B cell (primary cell): ENCODE results near the gene TTC21A. TPM values are rescaled to one million over a fixed set of nuclear protein-coding genes. Genes with fewer than 3 reads are reported as not detected.

ENCODE experiments used
- ATAC-seq: fragments of 200-7000 bp; cut with Tn5 transposase; one replicate; pipeline ENCODE4 v1.10.0; 2021; ENCODE audit warnings: low read depth, mild to moderate bottlenecking, moderate number of reproducible peaks, moderate library complexity
- CTCF ChIA-PET: fragments of 350-600 bp; sonication (Branson Sonifier 250); formaldehyde crosslinking; loops from one replicate; lab custom pipeline; 2021; ENCODE audit warnings: antibody characterized with exemption, inconsistent platforms; lab: Charles Lee
- POLR2A ChIA-PET: fragments of 350-600 bp; sonication (Branson Sonifier 250); formaldehyde crosslinking; loops from one replicate; lab custom pipeline; 2021; ENCODE audit warnings: antibody characterized with exemption; lab: Charles Lee
- DNase-seq: peaks from one replicate; pipeline ENCODE4 v3.0.0; 2013
- H2AFZ ChIP-seq: 2 replicates; pipeline ENCODE4 v1.6.1; 2012; ENCODE audit warnings: mild to moderate bottlenecking, low read depth, low read length; ENCODE audit not compliant: insufficient read depth, poor library complexity, severe bottlenecking
- H3K27ac ChIP-seq, 2 donors: 1 replicate in 1 of 2; 2 replicates in 1 of 2; pipeline ENCODE4 v1.5.1; 2012 to 2013; ENCODE audit warnings: low read length in 2 of 2, mild to moderate bottlenecking in 2 of 2, moderate library complexity in 1 of 2
- H3K27me3 ChIP-seq, 4 experiments: fragments of 200-600 bp in 1 of 4; sonication (generic) in 1 of 4; replicated peaks in 1 of 4; 1 replicate in 2 of 4; 2 replicates in 2 of 4; pipeline versions ENCODE4 v1.6.1 to v1.7.0; 2013 to 2016; ENCODE audit warnings: low read length in 3 of 4, mild to moderate bottlenecking in 2 of 4, mixed read lengths in 1 of 4, moderate library complexity in 1 of 4; ENCODE audit not compliant: insufficient read depth in 4 of 4, control insufficient read depth in 3 of 4; ENCODE audit errors: control extremely low read depth in 1 of 4
- H3K36me3 ChIP-seq, 2 experiments: replicated peaks in 1 of 2; 1 replicate in 1 of 2; 2 replicates in 1 of 2; pipeline versions ENCODE4 v1.6.1 to v1.7.1; 2013; ENCODE audit warnings: low read length in 1 of 2; ENCODE audit not compliant: insufficient read depth in 2 of 2, control insufficient read depth in 1 of 2; ENCODE audit errors: control extremely low read depth in 1 of 2, extremely low read depth in 1 of 2
- H3K4me1 ChIP-seq, 2 donors: fragments of 200-600 bp in 1 of 2; sonication (generic) in 1 of 2; 1 replicate in 1 of 2; 2 replicates in 1 of 2; pipeline versions ENCODE4 v1.5.1 to v1.6.1; 2013 to 2017; ENCODE audit warnings: low read length in 2 of 2; ENCODE audit not compliant: control insufficient read depth in 2 of 2, insufficient read depth in 2 of 2
- H3K4me2 ChIP-seq: replicated peaks from 2 replicates; pipeline ENCODE3; 2012; ENCODE audit warnings: mild to moderate bottlenecking, low read depth, low read length; ENCODE audit not compliant: poor library complexity, severe bottlenecking
- H3K4me3 ChIP-seq, 5 experiments: fragments of 200-600 bp in 1 of 5; sonication (generic) in 1 of 5; 1 replicate in 3 of 5; 2 replicates in 2 of 5; pipeline versions ENCODE4 v1.5.1 to v1.7.0; 2011 to 2016; ENCODE audit warnings: low read length in 4 of 5, mild to moderate bottlenecking in 4 of 5, low read depth in 2 of 5, control low read depth in 1 of 5, moderate library complexity in 1 of 5; ENCODE audit not compliant: insufficient read depth in 1 of 5; ENCODE audit errors: control extremely low read depth in 1 of 5, extremely low read depth in 1 of 5
- H3K79me2 ChIP-seq: fragments of 200-600 bp; sonication (generic); one replicate; pipeline ENCODE4 v1.6.0; 2016; ENCODE audit warnings: low read length; ENCODE audit not compliant: control insufficient read depth, insufficient read depth
- H3K9ac ChIP-seq: fragments of 200-600 bp; sonication (generic); 2 replicates; pipeline ENCODE4 v1.6.1; 2017; ENCODE audit warnings: mild to moderate bottlenecking, low read length, moderate library complexity
- H3K9me3 ChIP-seq, 3 donors: one replicate each; pipeline versions ENCODE4 v1.6.1 to v1.7.1; 2013; ENCODE audit warnings: low read length in 2 of 3; ENCODE audit not compliant: control insufficient read depth in 2 of 3, insufficient read depth in 1 of 3; ENCODE audit errors: control extremely low read depth in 1 of 3
- H4K20me1 ChIP-seq: 2 replicates; pipeline ENCODE4 v1.6.0; 2012; ENCODE audit warnings: mild to moderate bottlenecking, low read length; ENCODE audit not compliant: insufficient read depth, control insufficient read depth, poor library complexity, severe bottlenecking
- H3K27ac Mint-ChIP-seq: one replicate; pipeline ENCODE4 v1.8.0; 2021; ENCODE audit warnings: mixed read lengths
- H3K27me3 Mint-ChIP-seq: one replicate; pipeline ENCODE4 v1.8.0; 2021; ENCODE audit warnings: mixed read lengths
- H3K4me1 Mint-ChIP-seq: one replicate; pipeline ENCODE4 v1.8.0; 2021; ENCODE audit warnings: mixed read lengths
- H3K4me3 Mint-ChIP-seq: one replicate; pipeline ENCODE4 v1.8.0; 2021; ENCODE audit warnings: mixed read lengths
- H3K9me3 Mint-ChIP-seq: one replicate; pipeline ENCODE4 v1.8.0; 2022; ENCODE audit warnings: mixed read lengths; ENCODE audit not compliant: insufficient read depth
- EZH2 ChIP-seq: IDR thresholded peaks from 2 replicates; pipeline ENCODE4 v1.6.1; 2012; ENCODE audit warnings: borderline replicate concordance, low read depth, mild to moderate bottlenecking, moderate library complexity, low read length; ENCODE audit not compliant: insufficient read depth, poor library complexity, severe bottlenecking
- WGBS: methylation state at CpG from one replicate; pipeline ENCODE4 v1.1.5; 2013; ENCODE audit warnings: missing lambda C conversion rate; ENCODE audit not compliant: insufficient coverage; 5-methylcytosine and 5-hydroxymethylcytosine counted together
- intact Hi-C: fragments of 100-400 bp; cut with micrococcal nuclease; formaldehyde crosslinking; loops from one replicate; pipeline ENCODE4 v1.10.0; 2022
- polyA plus RNA-seq: library from polyadenylated mRNA; depleted of rRNA; stranded (reverse); fragments of >200 nt; gene quantifications from 2 replicates; pipeline ENCODE4 v1.2.3, GENCODE V29; 2012
- total RNA-seq, 2 donors: library from RNA; stranded (reverse); fragments of 120-200 nt in 1 of 2; gene quantifications; 1 replicate in 1 of 2; 2 replicates in 1 of 2; pipeline versions ENCODE4 v1.2.3 to v1.2.4, GENCODE V29; 2013 to 2022
- TF ChIP-seq, protein P1 (sequence below): fragments of 200-600 bp; IDR thresholded peaks from one replicate; pipeline ENCODE4 v1.8.0; 2022; ENCODE audit warnings: antibody characterized with exemption, mild to moderate bottlenecking

The TTC21A gene
- total and polyA plus RNA-seq, 2 donors (not counting 1 experiment from before 2014, with no cell fraction given) = 49.2 to 106 TPM

DNA sequence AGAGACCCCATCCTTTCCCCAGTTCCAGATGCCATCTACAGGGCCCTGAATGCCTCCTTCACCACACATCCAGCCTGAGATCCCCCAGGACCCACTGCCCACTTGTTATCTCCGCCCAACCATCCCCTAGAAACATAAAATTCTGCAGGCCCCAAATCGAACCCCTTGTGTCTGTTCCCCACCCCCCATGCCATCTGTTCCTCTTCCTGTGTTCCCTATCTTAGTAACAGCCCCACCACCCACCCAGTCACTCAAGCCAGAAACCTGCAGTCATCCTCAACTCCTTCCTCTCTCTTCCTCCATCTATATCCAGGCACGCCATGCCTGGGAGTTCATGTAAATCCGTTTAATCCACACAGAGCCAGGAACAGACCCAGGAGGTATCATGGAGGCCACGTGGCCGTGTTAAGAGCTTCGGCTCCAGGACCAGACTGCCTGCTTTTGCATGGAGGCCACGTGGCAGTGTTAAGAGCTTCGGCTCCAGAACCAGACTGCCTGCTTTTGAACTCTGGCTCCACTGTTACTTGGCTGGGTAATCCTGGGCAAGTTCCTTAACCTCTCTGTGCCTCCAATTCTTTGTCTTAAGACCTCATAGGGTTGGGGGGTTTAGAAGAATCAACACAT is 41.1 kb downstream of the TTC21A start:
- H3K9ac ChIP-seq = peak overlapping the region; percentile 30
- no peaks in the 10 kb centered on the region for H3K9me3 Mint-ChIP-seq
- no peaks in the 10 kb centered on the region for H3K27me3 Mint-ChIP-seq
- H3K4me1 Mint-ChIP-seq = peaks cover 76% of the 10 kb centered on the region
- H3K27ac ChIP-seq = peak overlapping the region; percentile 87 to 98
- peak overlapping the region; percentile 11 to 61 (median 48) for H3K4me3 ChIP-seq
- peak overlapping the region; percentile 98 for H3K4me2 ChIP-seq
- no peak overlapping the region for H2AFZ ChIP-seq
- peaks cover 2 to 30% of the 10 kb centered on the region in 2 experiments for H3K36me3 ChIP-seq
- WGBS = 13% methylated on average over 7 of the region's 9 CpGs
- ChIA-PET POLR2A (interaction anchor here (0.8 to 2.3 kb wide), 4 partner anchors 12 to 47 kb away, joined by 4 to 10 read pairs (median 5); partner anchors contain the start of gene TTC21A), CTCF (interaction anchor here (1.0 to 5.9 kb wide), 5 partner anchors 20 to 140 kb away, joined by 3 to 36 read pairs (median 10); partner anchors contain the start of genes GORASP1 and TTC21A)
- H3K4me3 Mint-ChIP-seq = peak overlapping the region; percentile 99
- peak overlapping the region; percentile 94 for H3K27ac Mint-ChIP-seq
- H3K27me3 ChIP-seq = no peaks in the 10 kb centered on the region
- ATAC-seq (no peak), DNase-seq (peak; percentile 66)
- H3K4me1 ChIP-seq = peaks cover 67 to 70% of the 10 kb centered on the region in 2 donors
- no peak for TF ChIP-seq EZH2
- TF ChIP-seq, protein P1, sequence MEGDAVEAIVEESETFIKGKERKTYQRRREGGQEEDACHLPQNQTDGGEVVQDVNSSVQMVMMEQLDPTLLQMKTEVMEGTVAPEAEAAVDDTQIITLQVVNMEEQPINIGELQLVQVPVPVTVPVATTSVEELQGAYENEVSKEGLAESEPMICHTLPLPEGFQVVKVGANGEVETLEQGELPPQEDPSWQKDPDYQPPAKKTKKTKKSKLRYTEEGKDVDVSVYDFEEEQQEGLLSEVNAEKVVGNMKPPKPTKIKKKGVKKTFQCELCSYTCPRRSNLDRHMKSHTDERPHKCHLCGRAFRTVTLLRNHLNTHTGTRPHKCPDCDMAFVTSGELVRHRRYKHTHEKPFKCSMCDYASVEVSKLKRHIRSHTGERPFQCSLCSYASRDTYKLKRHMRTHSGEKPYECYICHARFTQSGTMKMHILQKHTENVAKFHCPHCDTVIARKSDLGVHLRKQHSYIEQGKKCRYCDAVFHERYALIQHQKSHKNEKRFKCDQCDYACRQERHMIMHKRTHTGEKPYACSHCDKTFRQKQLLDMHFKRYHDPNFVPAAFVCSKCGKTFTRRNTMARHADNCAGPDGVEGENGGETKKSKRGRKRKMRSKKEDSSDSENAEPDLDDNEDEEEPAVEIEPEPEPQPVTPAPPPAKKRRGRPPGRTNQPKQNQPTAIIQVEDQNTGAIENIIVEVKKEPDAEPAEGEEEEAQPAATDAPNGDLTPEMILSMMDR = no peak
- peaks cover 93% of the 10 kb centered on the region for H4K20me1 ChIP-seq
- intact Hi-C loops = loop anchor here (1.0 to 2.0 kb wide), 2 partner anchors 26 to 40 kb away; no protein-coding TSS in a partner anchor
- H3K9me3 ChIP-seq = no peaks in the 10 kb centered on the region
- H3K79me2 ChIP-seq = peaks cover 96% of the 10 kb centered on the region

DNA sequence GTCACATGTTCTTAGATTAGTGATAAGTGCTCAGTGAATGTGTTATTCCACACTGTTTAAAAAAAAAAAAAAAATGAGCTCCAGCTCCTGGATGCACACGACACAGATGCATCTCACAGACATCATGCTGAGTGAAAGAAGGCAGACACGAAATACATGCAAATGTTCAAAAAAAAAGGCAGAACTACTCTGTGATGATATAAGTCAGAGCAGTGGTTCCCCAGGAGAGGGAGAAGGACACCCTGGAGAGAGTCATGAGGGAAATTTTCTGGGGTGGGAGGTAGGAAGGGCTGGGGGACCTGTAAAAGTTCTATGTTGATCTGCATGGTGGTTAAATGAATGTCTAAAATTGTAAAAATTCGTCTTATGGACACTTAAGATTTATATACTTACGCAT is 41.6 kb downstream of the TTC21A start:
- Histone ChIP-seq H3K9ac (peak overlapping the region; percentile 30), H3K9me3 (no peaks in the 10 kb centered on the region), H4K20me1 (peaks cover 88% of the 10 kb centered on the region), H3K4me3 (peak overlapping the region in 2 of 5 experiments; percentile 48 to 50), H3K27me3 (no peaks in the 10 kb centered on the region), H3K36me3 (peaks cover 2 to 25% of the 10 kb centered on the region in 2 experiments), H3K4me2 (peak overlapping the region; percentile 98), H3K79me2 (peaks cover 91% of the 10 kb centered on the region), H3K4me1 (peaks cover 67 to 74% of the 10 kb centered on the region in 2 donors), H2AFZ (no peak overlapping the region), H3K27ac (peak overlapping the region; percentile 87 to 98)
- peak; percentile 69 for DNase-seq
- H3K4me3 Mint-ChIP-seq = peak overlapping the region; percentile 99
- ChIA-PET CTCF (interaction anchor here (0.6 to 5.9 kb wide), 6 partner anchors 21 to 139 kb away, joined by 3 to 36 read pairs (median 8); partner anchors contain the start of genes GORASP1 and TTC21A), POLR2A (interaction anchor here (0.8 to 2.3 kb wide), 4 partner anchors 13 to 48 kb away, joined by 4 to 10 read pairs (median 5); partner anchors contain the start of gene TTC21A)
- 0% methylated on average over 1 of the region's 4 CpGs for WGBS
- intact Hi-C loops = loop anchor here (1.0 to 2.0 kb wide), 2 partner anchors 26 to 41 kb away; no protein-coding TSS in a partner anchor
- H3K27me3 Mint-ChIP-seq = no peaks in the 10 kb centered on the region
- H3K4me1 Mint-ChIP-seq = peaks cover 74% of the 10 kb centered on the region
- TF ChIP-seq, protein P1 = no peak
- no peak for TF ChIP-seq EZH2
- H3K27ac Mint-ChIP-seq = peak overlapping the region; percentile 94
- no peaks in the 10 kb centered on the region for H3K9me3 Mint-ChIP-seq
- peak; percentile 3 for ATAC-seq
